ENCODE data around the gene CCDC116. TPM values are rescaled to one million over a fixed set of nuclear protein-coding genes. Genes with fewer than 3 reads are reported as not detected.

Gene CCDC116
- total RNA-seq, 5 donors from 2014 or later (not counting 1 experiment from before 2014, with no cell fraction given), result 0.16 to 0.79 (median 0.66) TPM; not detected in 1

DNA sequence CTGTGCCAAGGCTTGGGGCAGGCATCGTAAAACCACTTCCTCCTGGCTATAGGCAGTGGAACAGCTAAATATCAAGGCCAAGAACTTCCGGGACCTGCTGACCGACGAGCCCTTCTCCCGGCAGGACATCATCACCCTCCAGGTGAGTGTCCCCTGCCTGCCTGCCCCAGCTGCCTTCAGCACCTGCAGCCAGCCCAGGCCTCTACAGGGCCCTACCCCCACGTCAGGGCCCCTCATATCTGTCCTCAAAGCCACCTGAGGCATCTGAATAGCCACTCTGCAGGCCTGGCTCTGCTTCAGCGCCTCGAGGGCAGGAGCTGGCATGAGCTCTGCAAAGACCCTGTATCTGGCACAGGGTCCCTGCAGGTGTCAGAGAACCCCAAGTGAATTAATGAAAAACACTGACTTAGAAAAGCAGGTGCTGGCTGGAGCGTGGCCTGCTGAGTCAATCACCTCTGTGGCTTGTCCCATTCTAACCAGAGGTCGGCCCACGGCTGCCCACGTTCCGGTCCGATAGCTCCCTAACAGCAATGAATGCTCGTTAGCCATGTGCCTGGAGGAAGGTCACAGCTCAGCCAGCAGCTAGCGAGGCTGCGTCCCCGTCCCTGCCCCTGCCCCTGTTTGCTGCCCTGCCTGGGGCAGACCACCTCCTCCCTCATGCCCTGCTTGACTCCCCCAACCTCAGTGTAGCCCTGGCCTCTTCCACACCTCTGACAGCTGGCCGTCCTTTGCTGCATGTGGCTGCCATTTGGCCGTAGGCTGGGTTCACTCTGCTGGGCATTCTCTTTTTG lies 50.0 kb downstream of the CCDC116 start:
- Histone ChIP-seq H3K4me1 (ENCODE audit: control insufficient read depth in 1 of 2, extremely low read depth in 1 of 2, insufficient read depth in 2 of 2, low read length in 2 of 2) (no peaks in the 10 kb centered on the region), H3K27me3 (replicated peaks in 1 of 2; ENCODE audit: control insufficient read depth in 2 of 2, extremely low read depth in 1 of 2, insufficient read depth in 2 of 2, low read length in 1 of 2) (no peaks in the 10 kb centered on the region), H3K9me3 (no peaks in the 10 kb centered on the region), H3K27ac (ENCODE audit: low read length) (no peak overlapping the region), H3K4me3 (ENCODE audit: control insufficient read depth in 1 of 2, extremely low read depth in 1 of 2, low read length in 1 of 2) (no peak overlapping the region), H3K36me3 (ENCODE audit: control insufficient read depth in 2 of 2, extremely low read depth in 1 of 2, insufficient read depth in 1 of 2, low read length in 1 of 2) (peaks cover 20 to 60% of the 10 kb centered on the region in 2 donors)
- ATAC-seq (replicated peaks in 1 of 4) (no peak), DNase-seq (no peak)
- no peak overlapping the region for H3K4me3 Mint-ChIP-seq
- CTCF ChIA-PET, result no interaction called here
- no peaks in the 10 kb centered on the region for H3K9me3 Mint-ChIP-seq
- peaks cover 0 to 4% (median 0%) of the 10 kb centered on the region in 3 donors for H3K4me1 Mint-ChIP-seq
- 96% methylated on average over 18 of the region's 20 CpGs for WGBS (ENCODE audit: insufficient coverage)
- H3K36me3 Mint-ChIP-seq, result peaks cover 21% of the 10 kb centered on the region
- POLR2A ChIA-PET, result no interaction called here
- no peaks in the 10 kb centered on the region for H3K27me3 Mint-ChIP-seq
- H3K27ac Mint-ChIP-seq, result no peak overlapping the region

DNA sequence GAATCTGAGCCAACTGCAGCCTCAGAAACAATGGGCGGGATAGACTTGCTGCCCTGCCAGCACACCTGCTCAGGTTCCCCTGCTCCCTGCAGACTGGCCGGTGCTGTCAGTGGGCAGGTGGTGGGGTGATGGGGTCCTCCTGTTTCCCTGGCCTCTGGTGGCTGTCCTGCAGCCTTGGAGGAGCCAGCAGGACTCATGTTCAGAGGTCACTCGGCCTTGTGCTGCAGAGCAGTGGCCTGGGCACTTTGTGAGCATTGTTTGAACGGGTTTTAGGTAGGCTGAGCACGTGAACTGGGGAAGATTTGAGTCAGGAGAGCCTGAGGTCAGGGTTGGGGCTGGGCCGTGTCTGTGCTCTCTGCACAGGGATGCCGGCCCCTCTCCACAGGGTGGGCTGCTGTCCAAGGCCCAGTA lies 50.8 kb downstream of the CCDC116 start:
- no peaks in the 10 kb centered on the region for H3K9me3 Mint-ChIP-seq
- ChIA-PET POLR2A (no interaction called here), CTCF (no interaction called here)
- 94% methylated on average over 7 of the region's 7 CpGs for WGBS (ENCODE audit: insufficient coverage)
- no peaks in the 10 kb centered on the region for H3K27me3 Mint-ChIP-seq
- no peak overlapping the region for H3K27ac Mint-ChIP-seq
- DNase-seq (no peak), ATAC-seq (replicated peaks in 1 of 4) (no peak)
- H3K4me1 Mint-ChIP-seq, result peaks cover 0 to 4% (median 0%) of the 10 kb centered on the region in 3 donors
- no peak overlapping the region for H3K27ac ChIP-seq (ENCODE audit: low read length)
- no peaks in the 10 kb centered on the region for H3K9me3 ChIP-seq
- no peaks in the 10 kb centered on the region for H3K27me3 ChIP-seq (replicated peaks in 1 of 2; ENCODE audit: control insufficient read depth in 2 of 2, extremely low read depth in 1 of 2, insufficient read depth in 2 of 2, low read length in 1 of 2)
- H3K4me1 ChIP-seq (ENCODE audit: control insufficient read depth in 1 of 2, extremely low read depth in 1 of 2, insufficient read depth in 2 of 2, low read length in 2 of 2), result no peaks in the 10 kb centered on the region
- peaks cover 20% of the 10 kb centered on the region for H3K36me3 Mint-ChIP-seq
- no peak overlapping the region for H3K4me3 Mint-ChIP-seq
- H3K36me3 ChIP-seq (ENCODE audit: control insufficient read depth in 2 of 2, extremely low read depth in 1 of 2, insufficient read depth in 1 of 2, low read length in 1 of 2), result peaks cover 17 to 69% of the 10 kb centered on the region in 2 donors
- H3K4me3 ChIP-seq (ENCODE audit: control insufficient read depth in 1 of 2, extremely low read depth in 1 of 2, low read length in 1 of 2), result no peak overlapping the region

DNA sequence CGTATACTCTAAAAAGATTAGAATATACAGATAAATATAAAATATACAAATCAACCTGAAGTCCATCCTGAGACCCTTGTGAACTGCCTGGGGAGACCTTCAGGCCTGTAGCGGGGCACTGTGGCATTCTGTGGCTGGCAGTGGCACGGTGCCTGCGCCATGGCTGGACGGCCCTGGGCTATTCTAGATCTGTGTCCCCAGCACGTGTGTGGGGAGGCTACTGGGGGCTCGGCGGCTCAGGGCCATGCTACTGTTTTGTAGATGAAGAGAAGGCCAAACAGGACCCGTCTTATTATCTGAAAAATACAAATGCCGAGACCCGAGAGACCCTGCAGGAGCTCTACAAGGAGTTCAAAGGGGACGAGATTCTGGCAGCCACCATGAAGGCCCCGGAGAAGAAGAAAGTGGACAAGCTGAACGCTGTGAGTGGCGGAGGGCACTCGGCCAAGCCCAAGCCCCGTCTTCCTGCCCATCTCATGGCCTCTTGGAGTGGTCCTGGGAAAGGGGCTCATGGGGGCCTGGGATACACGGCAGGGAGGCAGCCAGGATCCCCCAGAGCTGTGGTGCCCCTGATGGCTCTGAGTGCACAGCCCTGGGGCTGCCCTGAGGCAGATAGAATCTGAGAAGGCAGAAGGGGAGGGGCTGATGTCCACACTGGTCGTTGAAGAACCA lies 52.1 kb downstream of the CCDC116 start:
- H3K27me3 Mint-ChIP-seq, result no peaks in the 10 kb centered on the region
- H3K36me3 ChIP-seq (ENCODE audit: control insufficient read depth in 2 of 2, extremely low read depth in 1 of 2, insufficient read depth in 1 of 2, low read length in 1 of 2), result peaks cover 17 to 74% of the 10 kb centered on the region in 2 donors
- no peak overlapping the region for H3K27ac ChIP-seq (ENCODE audit: low read length)
- H3K27me3 ChIP-seq (replicated peaks in 1 of 2; ENCODE audit: control insufficient read depth in 2 of 2, extremely low read depth in 1 of 2, insufficient read depth in 2 of 2, low read length in 1 of 2), result no peaks in the 10 kb centered on the region
- CTCF ChIA-PET, result no interaction called here
- POLR2A ChIA-PET, result no interaction called here
- DNase-seq, result no peak
- H3K4me1 Mint-ChIP-seq, result peaks cover 0 to 6% (median 2%) of the 10 kb centered on the region in 3 donors
- no peaks in the 10 kb centered on the region for H3K9me3 Mint-ChIP-seq
- ATAC-seq (replicated peaks in 1 of 4), result no peak
- H3K4me3 Mint-ChIP-seq, result no peak overlapping the region
- 97% methylated on average over 16 of the region's 19 CpGs for WGBS (ENCODE audit: insufficient coverage)
- no peaks in the 10 kb centered on the region for H3K9me3 ChIP-seq
- peaks cover 20% of the 10 kb centered on the region for H3K36me3 Mint-ChIP-seq
- H3K4me3 ChIP-seq (ENCODE audit: control insufficient read depth in 1 of 2, extremely low read depth in 1 of 2, low read length in 1 of 2), result no peak overlapping the region
- no peak overlapping the region for H3K27ac Mint-ChIP-seq
- H3K4me1 ChIP-seq (ENCODE audit: control insufficient read depth in 1 of 2, extremely low read depth in 1 of 2, insufficient read depth in 2 of 2, low read length in 2 of 2), result no peaks in the 10 kb centered on the region

DNA sequence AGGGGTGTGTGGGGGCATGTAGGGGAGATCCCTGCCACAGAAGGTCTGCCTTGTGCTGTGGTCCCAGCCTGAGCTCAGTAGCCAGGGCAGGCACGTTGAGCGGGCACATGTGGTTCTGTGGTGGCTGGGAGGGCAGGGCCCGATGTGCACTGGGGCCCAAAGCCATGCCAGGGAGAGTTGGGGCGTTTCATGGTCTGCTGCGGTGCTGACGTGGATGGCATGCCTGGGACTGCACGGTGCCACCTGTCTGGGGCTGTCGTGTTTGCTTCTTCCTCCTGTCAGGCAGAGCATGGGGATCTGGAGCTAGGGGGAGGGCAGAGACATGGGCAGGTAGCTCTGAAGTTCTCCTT lies 52.6 kb downstream of the CCDC116 start:
- Histone ChIP-seq H3K27ac (ENCODE audit: low read length) (no peak overlapping the region), H3K36me3 (ENCODE audit: control insufficient read depth in 2 of 2, extremely low read depth in 1 of 2, insufficient read depth in 1 of 2, low read length in 1 of 2) (peaks cover 17 to 74% of the 10 kb centered on the region in 2 donors), H3K4me3 (ENCODE audit: control insufficient read depth in 1 of 2, extremely low read depth in 1 of 2, low read length in 1 of 2) (no peak overlapping the region), H3K27me3 (replicated peaks in 1 of 2; ENCODE audit: control insufficient read depth in 2 of 2, extremely low read depth in 1 of 2, insufficient read depth in 2 of 2, low read length in 1 of 2) (no peaks in the 10 kb centered on the region), H3K9me3 (no peaks in the 10 kb centered on the region), H3K4me1 (ENCODE audit: control insufficient read depth in 1 of 2, extremely low read depth in 1 of 2, insufficient read depth in 2 of 2, low read length in 2 of 2) (peaks cover 0 to under 1% of the 10 kb centered on the region in 2 experiments)
- no peaks in the 10 kb centered on the region for H3K9me3 Mint-ChIP-seq
- WGBS (ENCODE audit: insufficient coverage), result 96% methylated on average over 3 of the region's 8 CpGs
- ChIA-PET POLR2A (no interaction called here), CTCF (no interaction called here)
- H3K4me3 Mint-ChIP-seq, result no peak overlapping the region
- no peak overlapping the region for H3K27ac Mint-ChIP-seq
- ATAC-seq (replicated peaks in 1 of 4) (no peak), DNase-seq (no peak)
- H3K4me1 Mint-ChIP-seq, result peaks cover 0 to 9% (median 4%) of the 10 kb centered on the region in 3 donors
- H3K27me3 Mint-ChIP-seq, result no peaks in the 10 kb centered on the region
- peaks cover 22% of the 10 kb centered on the region for H3K36me3 Mint-ChIP-seq

DNA sequence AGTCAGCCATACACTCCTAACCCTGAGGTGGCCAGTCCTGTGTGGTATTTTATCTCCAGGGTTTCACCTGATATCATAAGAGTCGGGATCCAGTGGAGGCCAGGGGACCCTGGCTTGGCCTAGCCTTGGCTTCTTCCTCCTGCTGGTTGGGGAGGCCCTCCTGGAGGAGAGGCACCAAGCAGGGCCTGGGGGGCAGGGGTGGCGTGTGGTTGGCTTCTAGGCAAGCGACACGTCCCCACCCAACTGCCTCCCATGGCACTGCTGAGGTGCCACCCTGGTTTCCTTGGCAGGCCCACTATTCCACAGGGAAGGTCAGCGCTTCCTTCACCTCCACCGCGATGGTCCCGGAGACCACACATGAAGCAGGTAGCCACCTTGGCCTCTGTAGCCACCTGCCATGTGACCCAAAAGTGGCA lies 53.6 kb downstream of the CCDC116 start:
- H3K27me3 Mint-ChIP-seq, result no peaks in the 10 kb centered on the region
- H3K27ac ChIP-seq (ENCODE audit: low read length), result no peak overlapping the region
- peaks cover 17 to 73% of the 10 kb centered on the region in 2 donors for H3K36me3 ChIP-seq (ENCODE audit: control insufficient read depth in 2 of 2, extremely low read depth in 1 of 2, insufficient read depth in 1 of 2, low read length in 1 of 2)
- H3K9me3 Mint-ChIP-seq, result no peaks in the 10 kb centered on the region
- CTCF ChIA-PET, result no interaction called here
- 95% methylated on average over 8 of the region's 8 CpGs for WGBS (ENCODE audit: insufficient coverage)
- no peaks in the 10 kb centered on the region for H3K27me3 ChIP-seq (replicated peaks in 1 of 2; ENCODE audit: control insufficient read depth in 2 of 2, extremely low read depth in 1 of 2, insufficient read depth in 2 of 2, low read length in 1 of 2)
- no peak overlapping the region for H3K27ac Mint-ChIP-seq
- POLR2A ChIA-PET, result no interaction called here
- H3K4me1 Mint-ChIP-seq, result peaks cover 0 to 9% (median 8%) of the 10 kb centered on the region in 3 donors
- no peaks in the 10 kb centered on the region for H3K9me3 ChIP-seq
- DNase-seq (no peak), ATAC-seq (replicated peaks in 1 of 4) (no peak)
- peaks cover 0 to 3% of the 10 kb centered on the region in 2 experiments for H3K4me1 ChIP-seq (ENCODE audit: control insufficient read depth in 1 of 2, extremely low read depth in 1 of 2, insufficient read depth in 2 of 2, low read length in 2 of 2)
- no peak overlapping the region for H3K4me3 Mint-ChIP-seq
- H3K4me3 ChIP-seq (ENCODE audit: control insufficient read depth in 1 of 2, extremely low read depth in 1 of 2, low read length in 1 of 2), result no peak overlapping the region
- peaks cover 21% of the 10 kb centered on the region for H3K36me3 Mint-ChIP-seq

All from T-cell (primary cell).